CD14-positive monocyte (primary cell): ENCODE results near the gene PTPRU. TPM values are rescaled to one million over a fixed set of nuclear protein-coding genes. Genes with fewer than 3 reads are reported as not detected.

Source experiments
- DNase-seq, 3 donors: peaks; one replicate each; pipeline ENCODE4 v3.0.0-alpha.2; 2011 to 2022
- H2AFZ ChIP-seq: 2 replicates; pipeline ENCODE4 v1.6.0; 2012; ENCODE audit warnings: mild to moderate bottlenecking, low read depth, low read length, inconsistent platforms; ENCODE audit not compliant: insufficient read depth, poor library complexity, severe bottlenecking
- H3K27ac ChIP-seq, 2 donors: 1 replicate in 1 of 2; 2 replicates in 1 of 2; pipeline ENCODE4 v1.5.1; 2012 to 2013; ENCODE audit warnings: low read length in 2 of 2, control low read depth in 1 of 2, inconsistent platforms in 1 of 2, low read depth in 1 of 2, mild to moderate bottlenecking in 1 of 2
- H3K27me3 ChIP-seq, 2 donors: one replicate each; pipeline versions ENCODE4 v1.6.0 to v1.6.1; 2011 to 2013; ENCODE audit warnings: low read length in 2 of 2; ENCODE audit not compliant: control insufficient read depth in 2 of 2, insufficient read depth in 2 of 2
- H3K36me3 ChIP-seq, 2 donors: replicated peaks in 1 of 2; 1 replicate in 1 of 2; 2 replicates in 1 of 2; pipeline versions ENCODE4 v1.5.1 to v1.6.1; 2012 to 2013; ENCODE audit warnings: low read length in 2 of 2, control low read depth in 1 of 2, inconsistent platforms in 1 of 2, mild to moderate bottlenecking in 1 of 2; ENCODE audit not compliant: insufficient read depth in 2 of 2, control insufficient read depth in 1 of 2
- H3K4me1 ChIP-seq, 2 donors: 1 replicate in 1 of 2; 2 replicates in 1 of 2; pipeline versions ENCODE4 v1.5.1 to v1.6.1; 2012 to 2013; ENCODE audit warnings: low read length in 2 of 2, control low read depth in 1 of 2, inconsistent platforms in 1 of 2, mild to moderate bottlenecking in 1 of 2, moderate library complexity in 1 of 2; ENCODE audit not compliant: insufficient read depth in 2 of 2, control insufficient read depth in 1 of 2
- H3K4me2 ChIP-seq: replicated peaks from 2 replicates; pipeline ENCODE3; 2012; ENCODE audit warnings: low read length, moderate library complexity, mild to moderate bottlenecking; ENCODE audit not compliant: poor library complexity, severe bottlenecking; ENCODE audit errors: extremely low read depth
- H3K4me3 ChIP-seq, 3 experiments: fragments of 200-600 bp in 1 of 3; sonication (generic) in 1 of 3; replicated peaks in 1 of 3; 1 replicate in 2 of 3; 2 replicates in 1 of 3; pipeline ENCODE4 v1.5.1; 2011 to 2013; ENCODE audit warnings: low read length in 3 of 3, mild to moderate bottlenecking in 3 of 3, control low read depth in 2 of 3, low read depth in 2 of 3, inconsistent platforms in 1 of 3, moderate library complexity in 1 of 3
- H3K79me2 ChIP-seq: 2 replicates; pipeline ENCODE4 v1.6.0; 2012; ENCODE audit warnings: mild to moderate bottlenecking, control low read depth, inconsistent platforms, low read length, moderate library complexity; ENCODE audit not compliant: insufficient read depth
- H3K9ac ChIP-seq: 2 replicates; pipeline ENCODE4 v1.6.0; 2017; ENCODE audit warnings: low read length, mild to moderate bottlenecking; ENCODE audit not compliant: insufficient read depth, poor library complexity, severe bottlenecking
- H3K9me3 ChIP-seq, 2 donors: replicated peaks in 1 of 2; 1 replicate in 1 of 2; 2 replicates in 1 of 2; pipeline versions ENCODE4 v1.5.1 to v1.6.1; 2012 to 2013; ENCODE audit warnings: low read length in 2 of 2, control low read depth in 1 of 2; ENCODE audit not compliant: control insufficient read depth in 1 of 2, insufficient read depth in 1 of 2
- H4K20me1 ChIP-seq: 2 replicates; pipeline ENCODE4 v1.6.0; 2012; ENCODE audit warnings: mild to moderate bottlenecking, low read length, control low read depth, moderate library complexity; ENCODE audit not compliant: insufficient read depth
- H3K27ac Mint-ChIP-seq, 7 donors: one replicate each; pipeline ENCODE4 v1.8.0; 2020; ENCODE audit warnings: mild to moderate bottlenecking in 7 of 7, mixed read lengths in 7 of 7, moderate library complexity in 6 of 7, inconsistent platforms in 2 of 7
- H3K27me3 Mint-ChIP-seq, 3 donors: one replicate each; pipeline ENCODE4 v1.8.0; 2021 to 2022; ENCODE audit warnings: low read depth in 3 of 3, mild to moderate bottlenecking in 3 of 3, mixed read lengths in 3 of 3, moderate library complexity in 3 of 3, inconsistent platforms in 1 of 3
- H3K36me3 Mint-ChIP-seq, 2 donors: one replicate each; pipeline ENCODE4 v1.8.0; 2020; ENCODE audit warnings: mixed read lengths in 2 of 2, inconsistent platforms in 1 of 2, mild to moderate bottlenecking in 1 of 2
- H3K4me1 Mint-ChIP-seq: one replicate; pipeline ENCODE4 v1.8.0; 2020; ENCODE audit warnings: mild to moderate bottlenecking, mixed read lengths
- H3K4me3 Mint-ChIP-seq, 2 donors: one replicate each; pipeline ENCODE4 v1.8.0; 2020; ENCODE audit warnings: mild to moderate bottlenecking in 2 of 2, mixed read lengths in 2 of 2, moderate library complexity in 1 of 2
- H3K9me3 Mint-ChIP-seq, 7 donors: one replicate each; pipeline ENCODE4 v1.8.0; 2020 to 2022; ENCODE audit warnings: mixed read lengths in 7 of 7, mild to moderate bottlenecking in 6 of 7, moderate library complexity in 6 of 7, inconsistent platforms in 2 of 7
- WGBS: methylation state at CpG from one replicate; pipeline ENCODE4 v1.1.5; 2013; ENCODE audit warnings: missing lambda C conversion rate; ENCODE audit not compliant: insufficient coverage; 5-methylcytosine and 5-hydroxymethylcytosine counted together
- intact Hi-C, 2 donors: fragments of 100-400 bp; cut with micrococcal nuclease; formaldehyde crosslinking; loops; one replicate each; pipeline versions ENCODE4 v1.15.0 to v1.15.1; 2023
- polyA plus RNA-seq, 3 donors: library from polyadenylated mRNA; depleted of rRNA in 1 of 3; unstranded in 2 of 3; stranded (reverse) in 1 of 3; fragments of 300-500 nt in 2 of 3; fragments of >200 nt in 1 of 3; fragmentation: Illumina TruSeq in 2 of 3; gene quantifications; 1 replicate in 2 of 3; 2 replicates in 1 of 3; pipeline ENCODE4 v1.2.3, GENCODE V29; 2012 to 2021
- TF ChIP-seq, protein P1 (sequence below): fragments of 200-600 bp; IDR thresholded peaks from one replicate; pipeline ENCODE4 v1.8.0; 2022; ENCODE audit warnings: antibody characterized with exemption, mild to moderate bottlenecking

The PTPRU gene
- polyA plus RNA-seq, 3 donors = 0.42 to 1.4 TPM; not detected in 1

GRCh38 chr1:29329022-29329775, 92.9 kb downstream of the PTPRU start:
- TF ChIP-seq, protein P1, sequence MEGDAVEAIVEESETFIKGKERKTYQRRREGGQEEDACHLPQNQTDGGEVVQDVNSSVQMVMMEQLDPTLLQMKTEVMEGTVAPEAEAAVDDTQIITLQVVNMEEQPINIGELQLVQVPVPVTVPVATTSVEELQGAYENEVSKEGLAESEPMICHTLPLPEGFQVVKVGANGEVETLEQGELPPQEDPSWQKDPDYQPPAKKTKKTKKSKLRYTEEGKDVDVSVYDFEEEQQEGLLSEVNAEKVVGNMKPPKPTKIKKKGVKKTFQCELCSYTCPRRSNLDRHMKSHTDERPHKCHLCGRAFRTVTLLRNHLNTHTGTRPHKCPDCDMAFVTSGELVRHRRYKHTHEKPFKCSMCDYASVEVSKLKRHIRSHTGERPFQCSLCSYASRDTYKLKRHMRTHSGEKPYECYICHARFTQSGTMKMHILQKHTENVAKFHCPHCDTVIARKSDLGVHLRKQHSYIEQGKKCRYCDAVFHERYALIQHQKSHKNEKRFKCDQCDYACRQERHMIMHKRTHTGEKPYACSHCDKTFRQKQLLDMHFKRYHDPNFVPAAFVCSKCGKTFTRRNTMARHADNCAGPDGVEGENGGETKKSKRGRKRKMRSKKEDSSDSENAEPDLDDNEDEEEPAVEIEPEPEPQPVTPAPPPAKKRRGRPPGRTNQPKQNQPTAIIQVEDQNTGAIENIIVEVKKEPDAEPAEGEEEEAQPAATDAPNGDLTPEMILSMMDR = no peak
- Mint-ChIP-seq H3K4me3 (no peak overlapping the region), H3K4me1 (no peaks in the 10 kb centered on the region), H3K9me3 (no peaks in the 10 kb centered on the region), H3K36me3 (no peaks in the 10 kb centered on the region), H3K27ac (no peak overlapping the region), H3K27me3 (peaks cover 5 to 10% (median 5%) of the 10 kb centered on the region in 3 donors)
- Histone ChIP-seq H3K9me3 (no peaks in the 10 kb centered on the region), H3K27me3 (no peaks in the 10 kb centered on the region), H3K36me3 (no peaks in the 10 kb centered on the region), H3K4me1 (no peaks in the 10 kb centered on the region), H3K4me2 (no peak overlapping the region), H2AFZ (no peak overlapping the region), H3K9ac (no peak overlapping the region), H3K79me2 (no peaks in the 10 kb centered on the region), H4K20me1 (no peaks in the 10 kb centered on the region), H3K27ac (no peak overlapping the region), H3K4me3 (no peak overlapping the region)
- intact Hi-C loops = no loop called here
- no peak for DNase-seq
- 97% methylated on average over 6 of the region's 9 CpGs for WGBS

DNA sequence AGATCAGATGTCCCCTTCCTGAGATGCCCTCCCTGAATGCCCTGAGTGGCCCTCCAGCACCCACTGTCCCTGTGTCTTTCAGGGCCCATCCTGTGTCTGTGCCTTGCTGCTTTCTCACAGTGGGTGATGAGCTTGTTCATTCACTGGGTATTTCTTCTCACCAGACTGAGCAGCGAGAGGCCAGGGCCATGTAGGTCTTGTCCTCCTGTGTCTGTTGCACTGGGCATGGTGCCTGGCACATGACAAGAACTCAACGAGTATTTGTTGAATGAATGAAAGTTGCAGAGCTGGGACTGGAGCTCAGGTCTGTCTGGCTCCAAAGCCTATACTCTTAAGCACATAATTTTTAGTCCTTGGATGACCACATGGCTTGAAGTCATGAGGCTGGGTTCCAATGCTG, 93.8 kb downstream of the PTPRU start:
- Mint-ChIP-seq H3K4me1 (no peaks in the 10 kb centered on the region), H3K27me3 (peaks cover 4 to 6% (median 5%) of the 10 kb centered on the region in 3 donors), H3K9me3 (no peaks in the 10 kb centered on the region), H3K27ac (peak overlapping the region in 1 of 7 donors; percentile 57), H3K36me3 (no peaks in the 10 kb centered on the region), H3K4me3 (no peak overlapping the region)
- H3K27me3 ChIP-seq = no peaks in the 10 kb centered on the region
- no peak overlapping the region for H3K4me2 ChIP-seq
- no peaks in the 10 kb centered on the region for H3K36me3 ChIP-seq
- intact Hi-C loops = no loop called here
- no peak overlapping the region for H3K4me3 ChIP-seq
- TF ChIP-seq, protein P1 = no peak
- no peak overlapping the region for H3K9ac ChIP-seq
- no peaks in the 10 kb centered on the region for H3K4me1 ChIP-seq
- H2AFZ ChIP-seq = no peak overlapping the region
- H3K79me2 ChIP-seq = no peaks in the 10 kb centered on the region
- no peaks in the 10 kb centered on the region for H4K20me1 ChIP-seq
- WGBS = 80% methylated on average over 1 of the region's 2 CpGs
- DNase-seq = no peak
- no peaks in the 10 kb centered on the region for H3K9me3 ChIP-seq
- no peak overlapping the region for H3K27ac ChIP-seq
